Measurements from ENCODE around the gene PTPN3.

PTPN3 gene

DNA sequence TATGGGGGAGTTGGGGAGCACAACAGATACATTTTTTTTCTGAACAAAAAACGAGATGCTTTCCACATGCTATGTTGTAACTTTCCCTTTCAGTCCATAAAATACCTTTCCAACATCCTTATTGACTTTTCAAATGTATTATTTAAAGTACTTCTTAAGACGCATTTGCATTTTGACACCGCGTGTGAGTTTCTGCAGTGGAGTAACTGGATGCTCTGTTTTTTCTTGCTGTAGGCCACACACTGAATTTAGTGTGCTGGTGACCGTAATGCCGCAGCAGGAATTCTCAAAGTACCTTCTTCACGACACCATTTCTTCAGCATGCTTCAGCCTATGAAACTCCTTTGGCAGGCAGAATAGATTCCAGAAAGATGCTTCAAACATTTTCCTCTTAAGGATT is 163.0 kb downstream of the PTPN3 start:
- peak; percentile 7 for DNase-seq

DNA sequence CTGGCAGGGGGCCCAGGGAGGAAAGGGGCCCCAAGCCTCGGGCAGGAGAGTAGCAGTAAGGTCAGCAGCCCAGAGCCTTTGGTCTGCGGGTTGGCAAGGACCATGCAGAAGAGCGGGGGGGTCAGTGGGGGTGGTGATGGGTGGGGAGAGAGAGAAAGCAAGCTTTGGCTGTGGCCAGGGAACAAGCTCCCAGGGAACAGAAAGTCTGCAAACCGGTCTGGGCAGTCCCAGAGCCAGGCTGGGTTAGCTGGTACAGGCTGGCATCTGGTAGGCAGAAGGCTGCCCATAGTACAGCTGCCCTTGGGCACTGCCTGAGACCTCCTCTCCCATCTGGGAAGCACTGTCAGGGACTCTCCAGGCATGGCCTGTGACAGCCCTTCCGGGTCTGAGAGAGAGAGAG is 166.8 kb downstream of the PTPN3 start:
- DNase-seq, result peak; percentile 29

DNA sequence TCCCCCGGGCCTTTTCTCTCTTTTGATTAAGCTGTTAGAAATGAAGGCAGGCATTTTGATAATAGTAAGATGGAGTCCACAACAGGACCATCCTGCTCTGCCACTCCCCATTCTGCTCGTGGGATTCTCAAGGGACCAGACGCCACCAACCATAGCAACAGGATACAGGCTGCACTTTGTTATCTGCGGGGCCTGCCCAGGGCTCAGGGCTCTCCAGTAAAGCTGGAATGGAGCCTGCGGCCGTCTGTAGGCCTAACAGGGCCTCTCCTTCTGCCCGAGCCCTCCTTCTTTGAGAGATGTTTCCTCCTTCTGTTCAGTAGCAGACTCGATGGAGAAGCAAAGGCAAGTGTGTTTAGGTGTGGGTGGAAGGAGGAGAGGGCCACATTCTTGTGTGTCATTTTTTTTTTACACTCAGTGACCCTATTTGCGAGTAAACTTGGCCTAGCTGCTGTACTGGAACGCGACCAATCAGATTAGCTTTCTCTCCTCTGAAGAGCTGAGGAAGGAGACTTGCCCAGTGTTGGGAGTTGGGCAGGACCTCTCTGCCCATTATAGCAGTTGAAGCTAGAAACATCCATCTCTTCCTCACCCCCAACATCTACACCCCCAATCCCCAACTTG is 168.4 kb downstream of the PTPN3 start:
- no peak for DNase-seq

DNA sequence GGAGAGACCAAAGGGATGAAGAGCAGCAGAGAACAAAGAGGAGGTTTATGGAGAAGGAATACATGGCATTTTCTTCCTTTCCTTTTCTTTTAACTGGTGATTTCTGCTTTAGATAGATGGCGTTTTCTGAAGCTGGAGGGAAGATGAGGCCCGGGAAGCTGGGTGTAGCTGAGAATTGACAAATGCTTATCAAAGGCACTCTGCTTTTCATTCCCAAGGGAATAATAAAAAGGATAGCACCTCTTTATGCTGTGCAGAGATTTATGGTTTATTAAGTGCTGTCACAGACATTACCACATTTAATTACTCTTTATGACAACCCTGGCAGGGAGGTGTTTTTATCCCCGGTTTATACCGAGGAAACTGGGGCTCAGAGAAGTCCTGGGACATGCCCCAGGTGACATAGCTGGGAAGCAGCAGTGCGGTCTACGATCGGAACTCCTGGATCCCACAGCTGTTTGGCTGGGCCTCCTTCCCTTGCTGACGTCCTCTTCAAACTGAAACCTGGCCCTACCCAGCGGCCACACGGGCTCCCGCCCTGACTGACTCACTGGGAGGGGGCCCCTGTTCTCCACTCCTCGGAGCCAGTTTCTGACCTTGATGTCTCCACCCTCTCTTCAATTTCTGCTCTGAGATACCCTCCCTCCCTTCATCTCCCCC is 169.0 kb downstream of the PTPN3 start:
- DNase-seq, result peak; percentile 70
